ENCODE data around the gene GASK1A. TPM values are rescaled to one million over a fixed set of nuclear protein-coding genes. Genes with fewer than 3 reads are reported as not detected.

Gene GASK1A
- total and polyA plus RNA-seq, 4 donors: 0.79 to 22.8 (median 4.6) TPM

DNA sequence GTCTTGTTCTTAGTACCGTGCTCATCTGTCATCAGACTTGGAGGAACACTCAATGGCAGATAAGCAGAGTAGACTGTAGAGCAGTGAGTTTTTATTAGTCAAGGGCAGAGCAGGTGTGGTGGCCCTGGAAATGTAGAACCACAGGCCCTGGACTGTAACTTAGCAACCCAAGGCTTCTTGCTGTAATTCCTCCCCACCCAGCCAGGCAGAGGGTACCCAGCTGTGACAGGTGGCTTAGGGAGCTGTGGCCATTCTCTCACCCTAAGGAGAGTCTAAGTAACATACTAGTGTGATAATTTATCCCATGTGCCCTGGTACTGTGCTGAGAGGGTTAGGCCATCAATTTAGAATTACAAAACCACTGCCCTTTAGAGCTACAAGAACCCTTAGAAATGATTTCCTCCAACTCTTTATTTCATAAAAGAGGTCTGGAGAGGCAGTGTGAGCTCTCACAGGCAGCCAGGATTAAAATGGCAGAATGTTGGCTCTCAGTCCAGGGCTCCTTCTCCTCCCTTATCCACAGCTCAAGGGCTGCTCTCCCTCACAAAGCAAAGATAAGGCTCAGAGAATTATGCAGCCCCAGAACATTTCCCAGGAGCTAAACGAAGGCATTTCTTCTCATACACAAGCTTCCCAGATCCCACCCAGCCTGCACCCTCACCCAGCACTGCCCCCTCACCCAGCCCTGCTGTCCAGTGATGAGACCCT, 123.8 kb downstream of the GASK1A start:
- no peak overlapping the region for H3K27ac ChIP-seq (ENCODE audit: low read depth in 1 of 2, low read length in 2 of 2)
- H3K27me3 ChIP-seq (ENCODE audit: control insufficient read depth in 4 of 4, insufficient read depth in 4 of 4, low read length in 3 of 4): no peaks in the 10 kb centered on the region
- no peaks in the 10 kb centered on the region for H3K36me3 ChIP-seq (ENCODE audit: control insufficient read depth in 4 of 4, insufficient read depth in 3 of 4, low read depth in 1 of 4, low read length in 3 of 4)
- H3K9me3 ChIP-seq (ENCODE audit: control insufficient read depth in 4 of 4, low read length in 3 of 4): no peaks in the 10 kb centered on the region
- no peak overlapping the region for H3K9ac ChIP-seq (ENCODE audit: low read depth in 1 of 2, low read length in 2 of 2)
- DNase-seq (ENCODE audit: low spot score): no peak
- H3K4me3 ChIP-seq (ENCODE audit: low read depth in 1 of 3, low read length in 3 of 3): no peak overlapping the region
- H3K4me1 ChIP-seq (ENCODE audit: control insufficient read depth in 4 of 4, insufficient read depth in 4 of 4, low read length in 3 of 4): peaks cover 2 to 19% (median 4%) of the 10 kb centered on the region in 4 donors
- WGBS: 81% methylated on average over 2 of the region's 2 CpGs
- TF ChIP-seq, protein P1, sequence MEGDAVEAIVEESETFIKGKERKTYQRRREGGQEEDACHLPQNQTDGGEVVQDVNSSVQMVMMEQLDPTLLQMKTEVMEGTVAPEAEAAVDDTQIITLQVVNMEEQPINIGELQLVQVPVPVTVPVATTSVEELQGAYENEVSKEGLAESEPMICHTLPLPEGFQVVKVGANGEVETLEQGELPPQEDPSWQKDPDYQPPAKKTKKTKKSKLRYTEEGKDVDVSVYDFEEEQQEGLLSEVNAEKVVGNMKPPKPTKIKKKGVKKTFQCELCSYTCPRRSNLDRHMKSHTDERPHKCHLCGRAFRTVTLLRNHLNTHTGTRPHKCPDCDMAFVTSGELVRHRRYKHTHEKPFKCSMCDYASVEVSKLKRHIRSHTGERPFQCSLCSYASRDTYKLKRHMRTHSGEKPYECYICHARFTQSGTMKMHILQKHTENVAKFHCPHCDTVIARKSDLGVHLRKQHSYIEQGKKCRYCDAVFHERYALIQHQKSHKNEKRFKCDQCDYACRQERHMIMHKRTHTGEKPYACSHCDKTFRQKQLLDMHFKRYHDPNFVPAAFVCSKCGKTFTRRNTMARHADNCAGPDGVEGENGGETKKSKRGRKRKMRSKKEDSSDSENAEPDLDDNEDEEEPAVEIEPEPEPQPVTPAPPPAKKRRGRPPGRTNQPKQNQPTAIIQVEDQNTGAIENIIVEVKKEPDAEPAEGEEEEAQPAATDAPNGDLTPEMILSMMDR (IDR thresholded peaks at IDR 0.05; ENCODE audit: low read depth, low read length, missing input control): no peak
- no peak for TF ChIP-seq SP1 (IDR thresholded peaks at IDR 0.05)
- no peak for TF ChIP-seq HNF4A (conservative IDR thresholded peaks at IDR 0.05)
- no peak for TF ChIP-seq TAF1 (conservative IDR thresholded peaks at IDR 0.05)
- TF ChIP-seq HNF4G (IDR thresholded peaks at IDR 0.05): no peak
- no peak for TF ChIP-seq EGR1 (IDR thresholded peaks at IDR 0.05; ENCODE audit: low read depth in 2 of 2)

DNA sequence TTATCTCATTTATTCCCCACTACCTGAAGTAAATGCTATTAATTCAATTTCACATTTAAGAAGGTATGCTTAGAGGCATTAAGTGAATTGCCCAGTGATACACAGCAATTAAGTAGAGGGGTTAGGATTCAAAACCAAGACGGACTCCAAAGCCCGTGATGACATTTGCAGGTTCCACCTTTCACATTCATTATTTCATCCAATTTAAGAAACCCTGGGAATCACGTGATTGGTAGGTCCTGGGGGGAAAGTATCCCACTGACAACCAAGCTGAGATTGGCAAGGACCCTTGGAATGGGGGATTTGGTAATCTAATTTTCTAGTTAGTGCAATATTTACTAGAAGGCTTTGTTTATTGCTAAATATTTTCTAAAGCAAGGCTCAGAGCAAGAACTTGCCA, 124.9 kb downstream of the GASK1A start:
- TF ChIP-seq RAD21 (IDR thresholded peaks at IDR 0.05) (no peak), NR2F2 (IDR thresholded peaks at IDR 0.05) (no peak), HNF4A (conservative IDR thresholded peaks at IDR 0.05) (no peak), SP1 (IDR thresholded peaks at IDR 0.05) (no peak), FOXA1 (IDR thresholded peaks at IDR 0.05) (no peak), HNF4G (IDR thresholded peaks at IDR 0.05) (no peak), YY1 (IDR thresholded peaks at IDR 0.05) (no peak)
- TF ChIP-seq, protein P1 (IDR thresholded peaks at IDR 0.05; ENCODE audit: low read depth, low read length, missing input control): no peak
- TF ChIP-seq, protein P2, sequence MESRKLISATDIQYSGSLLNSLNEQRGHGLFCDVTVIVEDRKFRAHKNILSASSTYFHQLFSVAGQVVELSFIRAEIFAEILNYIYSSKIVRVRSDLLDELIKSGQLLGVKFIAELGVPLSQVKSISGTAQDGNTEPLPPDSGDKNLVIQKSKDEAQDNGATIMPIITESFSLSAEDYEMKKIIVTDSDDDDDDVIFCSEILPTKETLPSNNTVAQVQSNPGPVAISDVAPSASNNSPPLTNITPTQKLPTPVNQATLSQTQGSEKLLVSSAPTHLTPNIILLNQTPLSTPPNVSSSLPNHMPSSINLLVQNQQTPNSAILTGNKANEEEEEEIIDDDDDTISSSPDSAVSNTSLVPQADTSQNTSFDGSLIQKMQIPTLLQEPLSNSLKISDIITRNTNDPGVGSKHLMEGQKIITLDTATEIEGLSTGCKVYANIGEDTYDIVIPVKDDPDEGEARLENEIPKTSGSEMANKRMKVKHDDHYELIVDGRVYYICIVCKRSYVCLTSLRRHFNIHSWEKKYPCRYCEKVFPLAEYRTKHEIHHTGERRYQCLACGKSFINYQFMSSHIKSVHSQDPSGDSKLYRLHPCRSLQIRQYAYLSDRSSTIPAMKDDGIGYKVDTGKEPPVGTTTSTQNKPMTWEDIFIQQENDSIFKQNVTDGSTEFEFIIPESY (IDR thresholded peaks at IDR 0.05): no peak
- TF ChIP-seq, protein P3, sequence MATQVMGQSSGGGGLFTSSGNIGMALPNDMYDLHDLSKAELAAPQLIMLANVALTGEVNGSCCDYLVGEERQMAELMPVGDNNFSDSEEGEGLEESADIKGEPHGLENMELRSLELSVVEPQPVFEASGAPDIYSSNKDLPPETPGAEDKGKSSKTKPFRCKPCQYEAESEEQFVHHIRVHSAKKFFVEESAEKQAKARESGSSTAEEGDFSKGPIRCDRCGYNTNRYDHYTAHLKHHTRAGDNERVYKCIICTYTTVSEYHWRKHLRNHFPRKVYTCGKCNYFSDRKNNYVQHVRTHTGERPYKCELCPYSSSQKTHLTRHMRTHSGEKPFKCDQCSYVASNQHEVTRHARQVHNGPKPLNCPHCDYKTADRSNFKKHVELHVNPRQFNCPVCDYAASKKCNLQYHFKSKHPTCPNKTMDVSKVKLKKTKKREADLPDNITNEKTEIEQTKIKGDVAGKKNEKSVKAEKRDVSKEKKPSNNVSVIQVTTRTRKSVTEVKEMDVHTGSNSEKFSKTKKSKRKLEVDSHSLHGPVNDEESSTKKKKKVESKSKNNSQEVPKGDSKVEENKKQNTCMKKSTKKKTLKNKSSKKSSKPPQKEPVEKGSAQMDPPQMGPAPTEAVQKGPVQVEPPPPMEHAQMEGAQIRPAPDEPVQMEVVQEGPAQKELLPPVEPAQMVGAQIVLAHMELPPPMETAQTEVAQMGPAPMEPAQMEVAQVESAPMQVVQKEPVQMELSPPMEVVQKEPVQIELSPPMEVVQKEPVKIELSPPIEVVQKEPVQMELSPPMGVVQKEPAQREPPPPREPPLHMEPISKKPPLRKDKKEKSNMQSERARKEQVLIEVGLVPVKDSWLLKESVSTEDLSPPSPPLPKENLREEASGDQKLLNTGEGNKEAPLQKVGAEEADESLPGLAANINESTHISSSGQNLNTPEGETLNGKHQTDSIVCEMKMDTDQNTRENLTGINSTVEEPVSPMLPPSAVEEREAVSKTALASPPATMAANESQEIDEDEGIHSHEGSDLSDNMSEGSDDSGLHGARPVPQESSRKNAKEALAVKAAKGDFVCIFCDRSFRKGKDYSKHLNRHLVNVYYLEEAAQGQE (IDR thresholded peaks at IDR 0.05): no peak
- H3K4me3 ChIP-seq (ENCODE audit: low read depth in 1 of 3, low read length in 3 of 3): no peak overlapping the region
- H3K9ac ChIP-seq (ENCODE audit: low read depth in 1 of 2, low read length in 2 of 2): no peak overlapping the region
- no peaks in the 10 kb centered on the region for H3K9me3 ChIP-seq (ENCODE audit: control insufficient read depth in 4 of 4, low read length in 3 of 4)
- H3K27me3 ChIP-seq (ENCODE audit: control insufficient read depth in 4 of 4, insufficient read depth in 4 of 4, low read length in 3 of 4): no peaks in the 10 kb centered on the region
- DNase-seq (ENCODE audit: low spot score): no peak
- peaks cover 2 to 19% (median 4%) of the 10 kb centered on the region in 4 donors for H3K4me1 ChIP-seq (ENCODE audit: control insufficient read depth in 4 of 4, insufficient read depth in 4 of 4, low read length in 3 of 4)
- no peaks in the 10 kb centered on the region for H3K36me3 ChIP-seq (ENCODE audit: control insufficient read depth in 4 of 4, insufficient read depth in 3 of 4, low read depth in 1 of 4, low read length in 3 of 4)
- 77% methylated on average over 3 of the region's 3 CpGs for WGBS
- H3K27ac ChIP-seq (ENCODE audit: low read depth in 1 of 2, low read length in 2 of 2): no peak overlapping the region
